Measurements from ENCODE around the gene ARID4A. TPM values are rescaled to one million over a fixed set of nuclear protein-coding genes. Genes with fewer than 3 reads are reported as not detected.
A peak's percentile ranks its signal among the peaks of the same experiment; 100 is the strongest.
"Not testable (repeated sequence)": the region's sequence is repeated elsewhere in the genome, so short reads cannot be mapped to it uniquely, and the experiment has no call there.

ARID4A gene
- total and polyA plus RNA-seq, 9 of the 15 experiments (the other 6 are each of a cell fraction or from before 2014, with no cell fraction given) = 2.4 to 11.5 (median 8.7) TPM

DNA sequence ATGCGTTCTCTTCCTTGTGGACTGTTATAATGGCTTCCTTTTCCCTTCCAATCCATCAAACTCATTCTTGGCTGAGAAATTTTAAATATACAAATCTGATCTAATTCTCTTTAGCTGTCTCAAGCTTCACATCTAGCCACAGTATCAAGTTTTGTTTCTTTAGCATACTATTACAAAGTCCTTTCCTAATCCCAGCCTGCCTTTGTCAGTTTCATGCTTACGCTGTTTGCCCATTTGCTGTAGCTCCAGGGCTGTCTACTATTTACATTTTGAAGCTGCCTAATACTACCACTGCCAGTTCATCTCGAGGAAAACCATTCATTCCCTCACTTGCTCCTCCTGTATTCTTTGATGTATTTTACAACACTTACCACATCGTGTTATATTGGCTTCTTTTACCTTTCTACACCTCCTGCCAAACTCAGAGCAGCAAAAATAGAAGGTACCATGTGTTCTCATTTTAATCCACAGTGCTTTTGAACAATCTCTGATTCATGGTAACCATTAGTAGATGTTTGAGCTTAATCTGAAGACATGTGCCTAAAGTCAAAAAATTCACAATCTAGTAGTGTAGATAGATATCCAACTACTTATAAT is 42.9 kb downstream of the ARID4A start (continued):
- no peak for TF ChIP-seq MEF2D (tag; conservative IDR thresholded peaks at IDR 0.05; ENCODE audit: low read depth)
- TF ChIP-seq CBFA2T2 (conservative IDR thresholded peaks at IDR 0.05) = no peak
- no peak for TF ChIP-seq MCM2 (IDR thresholded peaks at IDR 0.05; ENCODE audit: low read depth)

- H3K27ac ChIP-seq (ENCODE audit: extremely low read depth, low read depth, low read length); H3K79me2 ChIP-seq (ENCODE audit: control insufficient read depth, insufficient read depth, low read length); intact Hi-C loops (cut with micrococcal nuclease); H3K27me3 ChIP-seq (ENCODE audit: control insufficient read depth in 2 of 2, insufficient read depth in 2 of 2, low read length in 2 of 2); H3K9me3 ChIP-seq (replicated peaks; ENCODE audit: control insufficient read depth, insufficient read depth, low read depth, low read length); H3K4me1 ChIP-seq (replicated peaks in 1 of 2; ENCODE audit: control insufficient read depth in 2 of 2, insufficient read depth in 2 of 2, low read length in 2 of 2); DNase-seq (ENCODE audit: extremely low read depth in 1 of 4, low spot score in 3 of 4); FAIRE-seq; H4K20me1 ChIP-seq (replicated peaks; ENCODE audit: control insufficient read depth, insufficient read depth, low read length); BruUV-seq (replicated peaks); H2AFZ ChIP-seq (ENCODE audit: low read depth, low read length); H3K4me2 ChIP-seq (ENCODE audit: insufficient read depth, low read length); CTCF ChIA-PET (ENCODE audit: low intra/inter-chr PET ratio); in situ Hi-C loops (cut with MboI); H3K9ac ChIP-seq (ENCODE audit: insufficient read depth in 1 of 2, low read depth in 2 of 2, low read length in 2 of 2); H3K4me3 ChIP-seq; ATAC-seq; H3K9me1 ChIP-seq (ENCODE audit: control insufficient read depth, insufficient read depth, low read length): not testable (repeated sequence)
- peak; percentile 87 for TF ChIP-seq ZNF316 (IDR thresholded peaks at IDR 0.05)
- peak; percentile 59 for TF ChIP-seq MAFG (tag; conservative IDR thresholded peaks at IDR 0.05)
- TF ChIP-seq MAFK (IDR thresholded peaks at IDR 0.05; ENCODE audit: low read length) = peak; percentile 57
- TF ChIP-seq C11orf30 (IDR thresholded peaks at IDR 0.05; ENCODE audit: low read depth) = peak; percentile 80
- peak; percentile 64 for TF ChIP-seq MAFF (IDR thresholded peaks at IDR 0.05; ENCODE audit: low read length)
- POLR2A ChIA-PET = interaction anchor here (0.9 kb wide), 1 partner anchor 99 kb away, joined by 3 read pairs; the partner anchor contains the start of gene PSMA3
- WGBS (ENCODE audit: insufficient coverage, low coverage, missing lambda C conversion rate) = 83% methylated on average over 2 of the region's 3 CpGs
- H3K36me3 ChIP-seq (ENCODE audit: control insufficient read depth, insufficient read depth, low read length) = peaks cover 15% of the 10 kb centered on the region; the same call in 2 of the 3 replicates
These were observed 45.2 kb downstream of the ARID4A start for GRCh38 chr14:58343535-58343934.
